ENCODE data around the gene GPR158. TPM values are rescaled to one million over a fixed set of nuclear protein-coding genes. Genes with fewer than 3 reads are reported as not detected.

The GPR158 gene
- total and polyA plus RNA-seq, 9 of the 15 experiments (the other 6 are each of a cell fraction or from before 2014, with no cell fraction given): 4.0 to 7.6 (median 5.0) TPM

GRCh38 chr10:25174461-25175230, at the start of gene GPR158 (continued):
- TF ChIP-seq PBX2 (CRISPR knock-in tag; IDR thresholded peaks at IDR 0.05; ENCODE audit: low read depth): peak; percentile 85
- peak; percentile 97 for TF ChIP-seq PBX2 (tag; conservative IDR thresholded peaks at IDR 0.05; ENCODE audit: low read depth)
- TF ChIP-seq ZBTB49 (CRISPR knock-in tag; IDR thresholded peaks at IDR 0.05; ENCODE audit: borderline replicate concordance): 0 out of 2 replicates have a peak, but pooled peaks have one; percentile 82
- TF ChIP-seq POU5F1 (IDR thresholded peaks at IDR 0.05; ENCODE audit: borderline replicate concordance, low read depth, low read length, partially characterized antibody): no peak
- no peak for TF ChIP-seq ADNP (tag; IDR thresholded peaks at IDR 0.05)
- TF ChIP-seq THRAP3 (IDR thresholded peaks at IDR 0.05; ENCODE audit: borderline replicate concordance): no peak
- TF ChIP-seq ZFP36 (IDR thresholded peaks at IDR 0.05; ENCODE audit: low read depth, low read length, partially characterized antibody): no peak
- TF ChIP-seq NRF1 (conservative IDR thresholded peaks at IDR 0.05 in 1 of 2, IDR thresholded peaks at IDR 0.05 in 1 of 2): 0 out of 4 replicates have a peak, but pooled peaks of 1 of the 2 experiments have one; percentile 27
- TF ChIP-seq ETV5 (CRISPR knock-in tag; IDR thresholded peaks at IDR 0.05; ENCODE audit: low read depth): 0 out of 2 replicates have a peak, but pooled peaks have one; percentile 58
- peak; percentile 49; the same call in 1 of the 2 replicates for TF ChIP-seq CHAMP1 (IDR thresholded peaks at IDR 0.05)
- TF ChIP-seq ZKSCAN8 (CRISPR knock-in tag; IDR thresholded peaks at IDR 0.05): no peak
- 0 out of 2 replicates have a peak, but pooled peaks have one; percentile 15 for TF ChIP-seq E2F4 (CRISPR knock-in tag; IDR thresholded peaks at IDR 0.05; ENCODE audit: low read depth)
- TF ChIP-seq CREM (IDR thresholded peaks at IDR 0.05; ENCODE audit: low read depth): peak; percentile 27; the same call in 1 of the 2 replicates
